GM12892 (cell line): Measurements from ENCODE around the gene ST8SIA2.

ENCODE experiments used
- POLR2A ChIP-seq: IDR thresholded peaks from 2 replicates; pipeline ENCODE4 v1.6.1; 2011; ENCODE audit warnings: low read depth, low read length, control low read depth
- POLR2AphosphoS5 ChIP-seq: IDR thresholded peaks from 2 replicates; pipeline ENCODE4 v1.6.1; 2011; ENCODE audit warnings: low read depth, low read length, control low read depth

DNA sequence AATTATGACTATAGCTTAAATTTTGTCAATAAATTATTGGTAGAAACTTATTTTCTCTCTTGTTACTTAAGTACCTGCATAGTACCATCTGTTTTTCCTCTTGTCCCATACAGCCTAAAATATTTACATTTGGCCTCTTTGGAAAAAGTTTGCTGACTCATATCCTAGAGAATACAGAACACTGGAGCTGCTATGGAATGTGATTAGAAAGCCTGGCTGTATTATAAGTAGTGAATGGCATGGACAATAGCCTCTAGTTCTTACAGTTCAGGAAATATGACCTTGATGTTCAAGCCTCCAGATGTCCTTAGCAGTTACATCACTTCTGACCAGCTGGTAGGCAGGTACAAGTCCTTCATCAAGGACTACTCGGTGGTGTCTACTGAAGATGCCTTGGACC is 28.3 kb downstream of the ST8SIA2 start:
- TF ChIP-seq POLR2A (no peak), POLR2AphosphoS5 (no peak)
